ENCODE data around the gene NBEA.

Gene NBEA

DNA sequence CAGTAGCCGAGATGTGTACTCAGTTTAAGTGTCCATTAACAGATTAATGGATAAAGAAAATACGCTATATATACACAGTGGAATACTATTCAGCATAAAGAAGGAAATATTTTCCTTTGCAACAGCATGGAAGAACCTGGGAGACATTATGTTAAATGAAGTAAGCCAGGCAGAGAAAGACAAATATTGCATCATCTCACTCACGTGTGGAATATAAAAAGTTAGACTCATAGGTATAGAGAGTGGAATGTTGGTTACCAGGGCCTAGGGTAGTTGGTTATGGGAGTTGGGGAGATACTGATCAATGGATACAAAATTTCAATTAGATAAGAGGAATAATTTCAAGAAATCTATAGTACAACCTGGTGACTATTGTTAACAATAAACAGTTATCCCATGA, 324.3 kb downstream of the NBEA start:
- H3K4me3 ChIP-seq (replicated peaks in 1 of 2; ENCODE audit: low read depth in 2 of 2, low read length in 2 of 2): no peak overlapping the region
- TF ChIP-seq, protein P1, sequence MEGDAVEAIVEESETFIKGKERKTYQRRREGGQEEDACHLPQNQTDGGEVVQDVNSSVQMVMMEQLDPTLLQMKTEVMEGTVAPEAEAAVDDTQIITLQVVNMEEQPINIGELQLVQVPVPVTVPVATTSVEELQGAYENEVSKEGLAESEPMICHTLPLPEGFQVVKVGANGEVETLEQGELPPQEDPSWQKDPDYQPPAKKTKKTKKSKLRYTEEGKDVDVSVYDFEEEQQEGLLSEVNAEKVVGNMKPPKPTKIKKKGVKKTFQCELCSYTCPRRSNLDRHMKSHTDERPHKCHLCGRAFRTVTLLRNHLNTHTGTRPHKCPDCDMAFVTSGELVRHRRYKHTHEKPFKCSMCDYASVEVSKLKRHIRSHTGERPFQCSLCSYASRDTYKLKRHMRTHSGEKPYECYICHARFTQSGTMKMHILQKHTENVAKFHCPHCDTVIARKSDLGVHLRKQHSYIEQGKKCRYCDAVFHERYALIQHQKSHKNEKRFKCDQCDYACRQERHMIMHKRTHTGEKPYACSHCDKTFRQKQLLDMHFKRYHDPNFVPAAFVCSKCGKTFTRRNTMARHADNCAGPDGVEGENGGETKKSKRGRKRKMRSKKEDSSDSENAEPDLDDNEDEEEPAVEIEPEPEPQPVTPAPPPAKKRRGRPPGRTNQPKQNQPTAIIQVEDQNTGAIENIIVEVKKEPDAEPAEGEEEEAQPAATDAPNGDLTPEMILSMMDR (IDR thresholded peaks at IDR 0.05; ENCODE audit: low read depth, low read length): no peak
- no peak for DNase-seq (ENCODE audit: low read depth in 2 of 2)

GRCh38 chr13:35278917-35279316, 336.8 kb downstream of the NBEA start:
- TF ChIP-seq, protein P1 (IDR thresholded peaks at IDR 0.05; ENCODE audit: low read depth, low read length): no peak
- H3K4me3 ChIP-seq (replicated peaks in 1 of 2; ENCODE audit: low read depth in 2 of 2, low read length in 2 of 2): no peak overlapping the region
- no peak for DNase-seq (ENCODE audit: low read depth in 2 of 2)

DNA sequence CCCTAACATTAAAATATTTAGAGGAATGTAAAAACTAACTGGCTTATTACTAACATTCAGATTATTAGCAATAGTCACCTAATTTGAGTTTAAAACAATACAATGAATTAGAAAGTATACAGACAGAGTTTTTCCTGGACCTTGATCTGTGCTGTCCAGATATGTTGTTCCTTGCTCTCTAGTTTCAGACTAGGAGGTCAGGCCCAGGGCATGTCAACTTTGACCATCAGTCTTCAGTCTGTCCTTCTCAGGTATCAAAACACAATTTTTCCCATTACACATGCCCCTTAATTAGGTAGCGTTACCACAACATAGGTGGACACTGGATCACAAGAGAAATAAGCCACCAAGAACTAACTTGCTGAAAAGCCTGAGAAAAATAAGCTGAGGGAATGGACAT, 337.4 kb downstream of the NBEA start:
- H3K4me3 ChIP-seq (replicated peaks in 1 of 2; ENCODE audit: low read depth in 2 of 2, low read length in 2 of 2): no peak overlapping the region
- DNase-seq (ENCODE audit: low read depth in 2 of 2): no peak
- TF ChIP-seq, protein P1 (IDR thresholded peaks at IDR 0.05; ENCODE audit: low read depth, low read length): no peak

DNA sequence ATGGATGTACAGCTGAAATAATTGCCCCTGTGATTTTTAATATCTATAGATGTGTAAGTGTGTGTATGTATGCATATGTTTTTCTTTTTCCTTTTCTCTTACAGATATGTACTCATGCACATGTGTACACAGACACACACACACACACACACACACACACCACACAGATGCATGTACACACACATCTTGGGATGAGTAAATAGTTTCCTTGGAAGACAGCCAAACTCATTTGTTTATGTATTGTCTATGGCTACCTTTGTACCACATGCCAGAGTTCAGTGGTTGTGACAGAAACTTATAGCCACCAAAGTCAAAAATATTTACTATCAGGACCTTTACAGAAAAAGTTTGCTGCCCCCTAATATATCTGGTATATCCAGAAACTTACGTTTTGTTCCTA, 341.8 kb downstream of the NBEA start:
- peak; percentile 13 to 67 for DNase-seq (ENCODE audit: low read depth in 2 of 2)
- no peak overlapping the region for H3K4me3 ChIP-seq (replicated peaks in 1 of 2; ENCODE audit: low read depth in 2 of 2, low read length in 2 of 2)
- TF ChIP-seq, protein P1 (IDR thresholded peaks at IDR 0.05; ENCODE audit: low read depth, low read length): no peak

GRCh38 chr13:35285677-35286076, 343.6 kb downstream of the NBEA start:
- H3K4me3 ChIP-seq (replicated peaks in 1 of 2; ENCODE audit: low read depth in 2 of 2, low read length in 2 of 2): no peak overlapping the region
- no peak for DNase-seq (ENCODE audit: low read depth in 2 of 2)
- TF ChIP-seq, protein P1 (IDR thresholded peaks at IDR 0.05; ENCODE audit: low read depth, low read length): no peak

GRCh38 chr13:35292329-35292728, 350.3 kb downstream of the NBEA start:
- no peak overlapping the region for H3K4me3 ChIP-seq (replicated peaks in 1 of 2; ENCODE audit: low read depth in 2 of 2, low read length in 2 of 2)
- TF ChIP-seq, protein P1 (IDR thresholded peaks at IDR 0.05; ENCODE audit: low read depth, low read length): no peak
- no peak for DNase-seq (ENCODE audit: low read depth in 2 of 2)

- TF ChIP-seq, protein P1 (IDR thresholded peaks at IDR 0.05; ENCODE audit: low read depth, low read length): no peak
- H3K4me3 ChIP-seq (replicated peaks in 1 of 2; ENCODE audit: low read depth in 2 of 2, low read length in 2 of 2): no peak overlapping the region
- no peak for DNase-seq (ENCODE audit: low read depth in 2 of 2)
These were observed 351.6 kb downstream of the NBEA start for GRCh38 chr13:35293579-35294226.

All from cardiac fibroblast (primary cell).